ENCODE data around the gene THAP9.

The THAP9 gene

DNA sequence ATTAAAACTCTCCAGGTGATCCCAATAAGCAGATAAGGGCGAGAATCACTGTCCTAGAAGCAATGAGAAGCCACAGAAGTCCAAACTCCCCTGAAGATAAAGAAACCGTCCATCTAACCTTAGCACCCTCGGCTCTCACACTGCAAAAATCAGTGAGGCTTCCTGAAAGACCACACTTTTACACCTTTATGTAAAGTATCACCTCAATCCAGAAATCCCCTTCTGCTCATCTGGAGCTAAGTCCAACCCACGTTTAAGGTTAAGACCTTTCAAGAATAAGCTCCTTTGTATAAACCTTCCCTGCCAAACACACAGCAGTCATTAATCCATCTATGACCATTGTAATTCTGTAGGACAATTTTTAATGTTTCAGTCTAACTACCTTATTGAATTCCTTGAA lies 68.4 kb downstream of the THAP9 start:
- DNase-seq = no peak
- H3K36me3 Mint-ChIP-seq (ENCODE audit: low read depth) = peaks cover 55% of the 10 kb centered on the region
- no peak overlapping the region for H3K4me3 Mint-ChIP-seq
- ATAC-seq = no peak
- H3K27me3 Mint-ChIP-seq = no peaks in the 10 kb centered on the region
- no peaks in the 10 kb centered on the region for H3K4me1 Mint-ChIP-seq
- H3K27ac Mint-ChIP-seq = no peak overlapping the region
- H3K9me3 Mint-ChIP-seq = no peaks in the 10 kb centered on the region

DNA sequence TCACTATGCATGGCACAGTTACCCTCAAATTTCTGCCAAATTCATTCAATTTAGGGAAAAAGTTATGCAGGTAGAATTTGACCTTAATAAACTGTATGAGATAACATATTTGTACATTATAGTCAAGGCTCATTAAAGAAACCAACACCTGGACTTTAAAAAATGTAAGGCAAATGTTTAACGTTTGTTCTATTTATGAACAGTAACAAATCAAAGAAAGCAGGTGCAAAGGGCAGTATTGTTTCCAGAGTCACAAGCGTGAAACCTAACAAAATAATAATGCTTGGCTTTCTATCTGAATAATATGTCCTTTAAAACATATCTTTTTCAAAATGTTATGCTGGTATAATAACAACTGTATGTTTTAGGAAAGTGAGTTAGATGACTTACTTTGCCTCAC lies 68.9 kb downstream of the THAP9 start:
- DNase-seq = no peak
- Mint-ChIP-seq H3K27me3 (no peaks in the 10 kb centered on the region), H3K9me3 (no peaks in the 10 kb centered on the region), H3K27ac (no peak overlapping the region), H3K4me1 (no peaks in the 10 kb centered on the region), H3K36me3 (ENCODE audit: low read depth) (peaks cover 54% of the 10 kb centered on the region), H3K4me3 (no peak overlapping the region)
- no peak for ATAC-seq

All from activated naive CD8-positive, alpha-beta T cell treated with anti-CD3 and anti-CD28 coated beads, Interleukin-2, amount 50 U/mL, for 24 hours (primary cell).